Omental fat pad (tissue), 4 donors: ENCODE measurements around the gene NTM. TPM values are rescaled to one million over a fixed set of nuclear protein-coding genes. Genes with fewer than 3 reads are reported as not detected.

Source experiments
- ATAC-seq: fragments of 150-250 bp; one replicate; pipeline ENCODE4 v1.9.1; 2016; ENCODE audit warnings: mild to moderate bottlenecking, moderate library complexity; ENCODE audit not compliant: low FRiP score
- DNase-seq: peaks from one replicate; pipeline ENCODE4 v3.0.0-alpha.2; 2019; ENCODE audit warnings: low spot score
- CTCF ChIP-seq, 3 donors: fragments of 450-650 bp; IDR thresholded peaks; one replicate each; pipeline ENCODE4 v1.5.1; 2016 to 2017; ENCODE audit warnings: antibody characterized with exemption in 3 of 3, mild to moderate bottlenecking in 3 of 3, moderate library complexity in 2 of 3
- total RNA-seq, 4 donors: library from RNA; depleted of rRNA; stranded (reverse); fragments of >200 nt; gene quantifications; one replicate each; pipeline ENCODE4 v1.1.0, GENCODE V29; 2016

The NTM gene
- total RNA-seq, 4 donors from 2014 or later = 0.56 to 5.5 (median 2.4) TPM

GRCh38 chr11:131746201-131746600, 375.8 kb downstream of the NTM start:
- DNase-seq (no peak), ATAC-seq (no peak)
- no peak for TF ChIP-seq CTCF (IDR thresholded peaks at IDR 0.05)

- ATAC-seq = no peak
- TF ChIP-seq CTCF (IDR thresholded peaks at IDR 0.05) = no peak
- no peak for DNase-seq
These were observed 378.0 kb downstream of the NTM start for GRCh38 chr11:131748151-131749050.

GRCh38 chr11:131749101-131749500, 378.7 kb downstream of the NTM start:
- DNase-seq (no peak), ATAC-seq (no peak)
- TF ChIP-seq CTCF (IDR thresholded peaks at IDR 0.05) = no peak

- TF ChIP-seq CTCF (IDR thresholded peaks at IDR 0.05) = no peak
- no peak for DNase-seq
- ATAC-seq = no peak
These were observed 379.7 kb downstream of the NTM start for GRCh38 chr11:131750152-131750551.

- no peak for DNase-seq
- no peak for TF ChIP-seq CTCF (IDR thresholded peaks at IDR 0.05)
- ATAC-seq = no peak
These were observed 380.3 kb downstream of the NTM start for GRCh38 chr11:131750692-131751091.

- DNase-seq = no peak
- no peak for TF ChIP-seq CTCF (IDR thresholded peaks at IDR 0.05)
- no peak for ATAC-seq
These were observed 384.3 kb downstream of the NTM start for GRCh38 chr11:131754671-131755070.
